Activated CD4-positive, CD25-positive, alpha-beta regulatory T cell treated with anti-CD3 and anti-CD28 coated beads, Interleukin-2, amount 50 U/mL, for 72 hours (primary cell): ENCODE measurements around the gene PHIP.
"Not testable (repeated sequence)": the region's sequence is repeated elsewhere in the genome, so short reads cannot be mapped to it uniquely, and the experiment has no call there.

ENCODE experiments used
- DNase-seq: peaks from one replicate; pipeline ENCODE4 v3.0.0; 2021

PHIP gene

GRCh38 chr6:78916411-78916810, 161.6 kb downstream of the PHIP start:
- no peak for DNase-seq

GRCh38 chr6:78911218-78911940, 166.7 kb downstream of the PHIP start:
- no peak for DNase-seq

GRCh38 chr6:78910591-78911171, 167.4 kb downstream of the PHIP start:
- peak; percentile 31 for DNase-seq

DNA sequence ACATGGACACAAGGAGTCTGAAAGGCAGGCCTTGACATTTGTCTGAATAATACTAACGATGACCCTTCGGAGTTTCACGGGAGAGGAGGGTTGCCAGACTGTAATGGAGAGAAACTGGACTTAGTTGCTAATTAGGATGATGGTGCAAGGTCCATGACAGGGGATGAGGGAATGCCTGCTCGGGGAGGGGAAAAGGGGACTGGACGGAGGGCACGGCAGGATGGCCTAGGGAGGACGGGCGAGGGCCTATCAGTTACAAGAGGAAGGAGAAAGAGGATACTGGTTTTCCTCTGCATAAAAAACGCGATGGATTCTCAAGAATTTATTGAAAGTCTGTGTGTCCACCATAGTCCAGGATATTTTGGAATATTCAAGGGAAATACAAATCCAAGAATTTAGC, 168.0 kb downstream of the PHIP start:
- DNase-seq: no peak

DNA sequence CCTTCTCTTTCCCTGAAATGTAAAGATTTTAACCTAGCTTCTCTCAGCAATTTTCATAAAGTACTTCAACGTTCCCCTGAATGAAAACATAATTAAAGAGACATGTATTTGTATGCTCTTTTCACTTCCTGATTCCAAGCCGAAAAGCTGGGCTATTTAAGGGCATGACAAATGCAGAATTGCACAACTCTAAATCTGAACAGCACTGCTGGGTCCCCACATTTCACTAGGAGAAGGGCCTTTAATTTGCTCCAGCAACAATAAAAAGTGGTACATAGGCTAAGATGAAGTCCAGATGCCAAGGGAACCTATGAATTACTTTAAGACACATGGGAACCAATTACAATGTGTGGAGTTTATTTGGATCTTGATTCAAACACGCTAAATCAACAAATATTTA, 168.7 kb downstream of the PHIP start:
- no peak for DNase-seq

GRCh38 chr6:78908621-78909020, 169.4 kb downstream of the PHIP start:
- no peak for DNase-seq

DNA sequence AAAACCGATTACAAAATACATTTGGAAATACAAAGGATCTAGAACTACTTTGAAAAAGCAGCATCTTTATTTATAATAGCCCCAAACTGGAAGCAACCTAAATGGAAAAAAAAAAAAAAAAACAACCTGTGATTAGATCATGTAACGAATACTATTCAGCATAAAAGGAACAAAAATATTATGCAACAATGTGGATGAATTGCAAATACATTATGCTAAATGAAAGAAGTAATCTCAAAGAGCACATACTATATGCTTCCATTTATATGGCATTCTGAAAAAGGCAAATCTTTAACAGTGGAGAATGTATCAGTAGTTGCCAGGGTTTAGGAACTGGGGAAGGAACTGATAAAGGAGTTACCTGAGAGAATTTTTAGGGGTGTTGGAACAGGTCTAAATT, 181.8 kb downstream of the PHIP start:
- DNase-seq: no peak

DNA sequence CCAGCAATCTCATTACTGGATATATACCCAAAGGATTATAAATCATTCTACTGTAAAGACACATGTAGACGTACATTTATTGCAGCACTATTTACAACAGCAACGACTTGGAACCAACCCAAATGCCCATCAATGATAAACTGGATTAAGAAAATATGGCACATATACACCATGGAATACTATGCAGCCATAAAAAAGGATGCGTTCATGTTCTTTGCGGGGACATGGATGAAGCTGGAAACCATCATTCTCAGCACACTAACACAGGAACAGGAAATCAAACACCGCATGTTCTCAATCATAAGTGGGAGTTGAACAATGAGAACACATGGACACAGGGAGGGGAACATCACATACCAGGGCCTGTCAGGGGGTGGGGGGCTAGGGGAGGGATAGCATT, 188.2 kb downstream of the PHIP start:
- DNase-seq: not testable (repeated sequence)
